GM19455 (cell line): Measurements from ENCODE around the gene CHDH.

Experiments used
- ATAC-seq: cut with Tn5 transposase; IDR thresholded peaks from one replicate; pipeline ENCODE4 v1.9.1; 2021; ENCODE audit not compliant: unreplicated experiment

Gene CHDH

GRCh38 chr3:53763353-53763752, 82.9 kb downstream of the CHDH start:
- no peak for ATAC-seq
